Karpas-422 (cell line): ENCODE results near the gene GAS7. TPM values are rescaled to one million over a fixed set of nuclear protein-coding genes. Genes with fewer than 3 reads are reported as not detected.

Experiments
- DNase-seq: peaks from one replicate; pipeline ENCODE4 v3.0.0-alpha.2; 2015
- H2AFZ ChIP-seq: fragments of 200-600 bp; sonication (generic); 2 replicates; pipeline ENCODE4 v1.6.1; 2014; ENCODE audit warnings: antibody characterized with exemption, low read length, mixed read lengths
- H3K27ac ChIP-seq: fragments of 200-600 bp; sonication (generic); 2 replicates; pipeline ENCODE4 v1.5.1; 2014; ENCODE audit warnings: mild to moderate bottlenecking, low read length, moderate library complexity
- H3K27me3 ChIP-seq: fragments of 200-600 bp; sonication (generic); 2 replicates; pipeline ENCODE4 v1.6.1; 2014; ENCODE audit warnings: low read length, mixed read lengths
- H3K36me3 ChIP-seq: fragments of 200-600 bp; sonication (generic); 2 replicates; pipeline ENCODE4 v1.6.1; 2014; ENCODE audit warnings: low read length, mixed read lengths; ENCODE audit not compliant: insufficient read depth
- H3K4me1 ChIP-seq: fragments of 200-600 bp; sonication (generic); 2 replicates; pipeline ENCODE4 v1.6.1; 2014; ENCODE audit warnings: mild to moderate bottlenecking, low read length, mixed read lengths
- H3K4me2 ChIP-seq: fragments of 200-600 bp; sonication (generic); 2 replicates; pipeline ENCODE4 v1.6.1; 2014; ENCODE audit warnings: low read length, low read depth, mild to moderate bottlenecking; ENCODE audit not compliant: poor library complexity, severe bottlenecking
- H3K4me3 ChIP-seq: fragments of 200-600 bp; sonication (generic); 2 replicates; pipeline ENCODE4 v1.5.1; 2014; ENCODE audit warnings: mild to moderate bottlenecking, antibody characterized with exemption, low read length, mixed read lengths
- H3K79me2 ChIP-seq: fragments of 200-600 bp; sonication (generic); 2 replicates; pipeline ENCODE4 v1.6.1; 2014; ENCODE audit warnings: mild to moderate bottlenecking, low read length, mixed read lengths
- H3K9ac ChIP-seq: fragments of 200-600 bp; sonication (generic); 2 replicates; pipeline ENCODE4 v1.6.0; 2014; ENCODE audit warnings: low read length
- H3K9me2 ChIP-seq: fragments of 200-600 bp; sonication (generic), shearing (Covaris generic); replicated peaks from 2 replicates; pipeline ENCODE4 v1.6.0; 2014; ENCODE audit warnings: mild to moderate bottlenecking, low read length, moderate library complexity; ENCODE audit not compliant: insufficient read depth
- H3K9me3 ChIP-seq: fragments of 300-700, 200-600 bp; sonication (generic); 2 replicates; pipeline ENCODE4 v1.6.1; 2014; ENCODE audit warnings: low read length, mixed read lengths
- H4K20me1 ChIP-seq: fragments of 200-600 bp; sonication (generic); 2 replicates; pipeline ENCODE4 v1.6.1; 2014; ENCODE audit warnings: mild to moderate bottlenecking, antibody characterized with exemption, low read length, low read depth; ENCODE audit not compliant: insufficient read depth
- total RNA-seq: library from RNA; depleted of rRNA; stranded (reverse); fragments of >200 nt; shearing (Covaris generic); gene quantifications from 2 replicates; pipeline ENCODE4 v1.2.3, GENCODE V29; 2014; ENCODE audit warnings: low replicate concordance

Gene GAS7
- total RNA-seq, 1 experiment from 2014 or later: 79.9 TPM

- Histone ChIP-seq H3K27me3 (no peaks in the 10 kb centered on the region), H3K27ac (peak overlapping the region; percentile 94), H3K79me2 (peaks cover 31% of the 10 kb centered on the region), H3K9me3 (no peaks in the 10 kb centered on the region), H3K4me3 (no peak overlapping the region), H3K36me3 (peaks cover 6% of the 10 kb centered on the region; the same call in 1 of the 2 replicates), H3K9me2 (no peaks in the 10 kb centered on the region), H2AFZ (no peak overlapping the region), H4K20me1 (no peaks in the 10 kb centered on the region; the same call in 1 of the 2 replicates), H3K4me1 (peaks cover 74% of the 10 kb centered on the region), H3K9ac (peak overlapping the region; percentile 81), H3K4me2 (peak overlapping the region; percentile 84)
- no peak for DNase-seq
Measured at GRCh38 chr17:10053782-10054540, 144.4 kb downstream of the GAS7 start.

GRCh38 chr17:10052106-10052813 lies 146.1 kb downstream of the GAS7 start:
- Histone ChIP-seq H3K9me3 (no peaks in the 10 kb centered on the region), H3K79me2 (peaks cover 48% of the 10 kb centered on the region), H2AFZ (no peak overlapping the region), H3K4me2 (peak overlapping the region; percentile 84), H4K20me1 (peaks cover 8% of the 10 kb centered on the region), H3K4me3 (peak overlapping the region; percentile 75), H3K27ac (peak overlapping the region; percentile 94), H3K9ac (peak overlapping the region; percentile 81), H3K36me3 (peaks cover 13% of the 10 kb centered on the region; the same call in 1 of the 2 replicates), H3K9me2 (no peaks in the 10 kb centered on the region), H3K27me3 (no peaks in the 10 kb centered on the region), H3K4me1 (peaks cover 81% of the 10 kb centered on the region)
- peak; percentile 91 for DNase-seq

GRCh38 chr17:10051112-10051511 lies 147.3 kb downstream of the GAS7 start:
- peak overlapping the region; percentile 94 for H3K27ac ChIP-seq
- H3K36me3 ChIP-seq: peaks cover 13% of the 10 kb centered on the region; the same call in 1 of the 2 replicates
- H3K4me1 ChIP-seq: peaks cover 92% of the 10 kb centered on the region
- H3K79me2 ChIP-seq: peaks cover 57% of the 10 kb centered on the region
- H2AFZ ChIP-seq: no peak overlapping the region
- no peaks in the 10 kb centered on the region for H3K27me3 ChIP-seq
- peak overlapping the region; percentile 81 for H3K9ac ChIP-seq
- peaks cover 14% of the 10 kb centered on the region for H4K20me1 ChIP-seq
- peak; percentile 61 for DNase-seq
- no peaks in the 10 kb centered on the region for H3K9me2 ChIP-seq
- no peaks in the 10 kb centered on the region for H3K9me3 ChIP-seq
- H3K4me2 ChIP-seq: peak overlapping the region; percentile 84
- peak overlapping the region; percentile 75 for H3K4me3 ChIP-seq

GRCh38 chr17:10050597-10051101 lies 147.8 kb downstream of the GAS7 start:
- Histone ChIP-seq H3K4me2 (peak overlapping the region; percentile 84), H3K9ac (peak overlapping the region; percentile 81)

GRCh38 chr17:10048629-10049350 lies 149.6 kb downstream of the GAS7 start:
- no peak for DNase-seq
- H3K36me3 ChIP-seq: peaks cover 21% of the 10 kb centered on the region
- peaks cover 95% of the 10 kb centered on the region for H3K4me1 ChIP-seq
- H3K4me2 ChIP-seq: peak overlapping the region; percentile 87
- no peaks in the 10 kb centered on the region for H3K9me2 ChIP-seq
- H3K9ac ChIP-seq: peak overlapping the region; percentile 61
- H3K27me3 ChIP-seq: no peaks in the 10 kb centered on the region
- peaks cover 81% of the 10 kb centered on the region for H3K79me2 ChIP-seq
- H3K9me3 ChIP-seq: no peaks in the 10 kb centered on the region
- no peak overlapping the region for H2AFZ ChIP-seq
- peak overlapping the region; percentile 59 for H3K4me3 ChIP-seq
- H3K27ac ChIP-seq: peak overlapping the region; percentile 94
- H4K20me1 ChIP-seq: peaks cover 17% of the 10 kb centered on the region

More at GRCh38 chr17:10050597-10051101, 147.8 kb downstream of the GAS7 start:
- Histone ChIP-seq H3K27me3 (no peaks in the 10 kb centered on the region), H2AFZ (no peak overlapping the region), H3K27ac (peak overlapping the region; percentile 94), H3K79me2 (peaks cover 62% of the 10 kb centered on the region), H4K20me1 (peaks cover 17% of the 10 kb centered on the region), H3K4me3 (peak overlapping the region; percentile 75), H3K9me2 (no peaks in the 10 kb centered on the region), H3K9me3 (no peaks in the 10 kb centered on the region), H3K4me1 (peaks cover 97% of the 10 kb centered on the region), H3K36me3 (peaks cover 13% of the 10 kb centered on the region; the same call in 1 of the 2 replicates)
- DNase-seq: peak; percentile 95

GRCh38 chr17:10046786-10047785 lies 151.3 kb downstream of the GAS7 start:
- peak; percentile 88 for DNase-seq
- Histone ChIP-seq H3K4me1 (peaks cover 95% of the 10 kb centered on the region), H3K9me3 (no peaks in the 10 kb centered on the region), H3K4me2 (peak overlapping the region; percentile 87), H3K36me3 (peaks cover 23% of the 10 kb centered on the region), H3K9me2 (no peaks in the 10 kb centered on the region), H3K9ac (peak overlapping the region; percentile 65), H2AFZ (no peak overlapping the region), H3K4me3 (peak overlapping the region; percentile 59), H3K27me3 (no peaks in the 10 kb centered on the region), H3K79me2 (peaks cover 95% of the 10 kb centered on the region), H4K20me1 (peaks cover 17% of the 10 kb centered on the region), H3K27ac (peak overlapping the region; percentile 94)
